Neural crest cell (in vitro differentiated cells): ENCODE measurements around the gene FUT7. TPM values are rescaled to one million over a fixed set of nuclear protein-coding genes. Genes with fewer than 3 reads are reported as not detected.

Experiments
- DNase-seq: peaks from one replicate; pipeline ENCODE4 v3.0.0; 2021; ENCODE audit warnings: low read depth, mixed read lengths, low spot score
- H3K27ac Mint-ChIP-seq: one replicate; pipeline ENCODE4 v1.8.0; 2021; ENCODE audit warnings: mild to moderate bottlenecking, mixed read lengths; ENCODE audit not compliant: unreplicated experiment
- H3K27me3 Mint-ChIP-seq: 2 replicates; pipeline ENCODE4 v1.8.0; 2021; ENCODE audit warnings: low read depth, mild to moderate bottlenecking, mixed read lengths
- H3K36me3 Mint-ChIP-seq: 2 replicates; pipeline ENCODE4 v1.8.0; 2021; ENCODE audit warnings: low read depth, mild to moderate bottlenecking, mixed read lengths
- H3K4me1 Mint-ChIP-seq: 2 replicates; pipeline ENCODE4 v1.8.0; 2021; ENCODE audit warnings: mixed read lengths
- H3K4me3 Mint-ChIP-seq: one replicate; pipeline ENCODE4 v1.8.0; 2021; ENCODE audit warnings: mild to moderate bottlenecking, mixed read lengths
- H3K9me3 Mint-ChIP-seq: 2 replicates; pipeline ENCODE4 v1.8.0; 2021; ENCODE audit warnings: mixed read lengths
- CTCF ChIP-seq: fragments of 200-600 bp; sonication (generic); conservative IDR thresholded peaks from 2 replicates; pipeline ENCODE4 v1.5.0; 2021; ENCODE audit warnings: antibody characterized with exemption, mild to moderate bottlenecking
- total RNA-seq: library from RNA; stranded (reverse); gene quantifications from 2 replicates; pipeline ENCODE4 v1.2.1, GENCODE V29; 2021

The FUT7 gene
- total RNA-seq, 1 donor from 2014 or later, result not detected

DNA sequence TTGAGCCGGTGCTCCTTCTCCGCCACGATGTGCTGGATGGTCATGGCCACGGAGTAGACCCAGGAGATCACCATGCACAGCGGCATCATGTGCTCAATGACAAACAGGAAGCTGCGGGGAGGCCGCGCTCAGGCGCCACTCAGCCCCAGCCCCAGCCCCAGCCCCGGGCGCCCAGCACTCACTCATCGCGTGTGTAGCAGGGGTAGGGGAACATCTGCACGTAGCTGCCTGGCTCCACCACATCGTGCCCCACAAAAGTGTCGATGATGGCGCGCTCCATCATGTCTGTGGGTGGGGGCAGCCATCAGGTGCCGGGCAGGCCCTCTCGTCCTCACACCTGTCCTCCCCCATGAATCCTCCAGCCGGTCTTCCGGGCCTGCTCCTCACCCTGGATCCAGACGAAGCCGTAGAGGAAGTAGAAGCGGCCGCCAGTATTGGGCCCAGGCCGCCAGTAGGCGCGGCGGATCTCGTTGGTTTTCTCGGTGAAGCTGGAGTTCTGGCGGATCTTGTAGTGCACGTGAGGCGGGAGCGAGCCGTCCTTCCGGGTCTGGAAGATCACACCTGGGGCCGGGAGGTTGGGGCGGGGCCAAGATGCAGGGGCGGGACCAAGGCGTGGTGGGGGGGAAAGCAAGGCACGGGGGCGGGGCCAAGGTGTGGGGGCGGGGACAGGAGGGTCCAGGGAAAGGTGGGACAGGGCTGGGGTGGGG, 13.9 kb downstream of the FUT7 start:
- Mint-ChIP-seq H3K4me3 (no peak overlapping the region), H3K27ac (no peak overlapping the region), H3K27me3 (no peaks in the 10 kb centered on the region), H3K4me1 (peaks cover under 1% of the 10 kb centered on the region), H3K36me3 (no peaks in the 10 kb centered on the region), H3K9me3 (no peaks in the 10 kb centered on the region)
- DNase-seq, result no peak
- TF ChIP-seq CTCF, result no peak

DNA sequence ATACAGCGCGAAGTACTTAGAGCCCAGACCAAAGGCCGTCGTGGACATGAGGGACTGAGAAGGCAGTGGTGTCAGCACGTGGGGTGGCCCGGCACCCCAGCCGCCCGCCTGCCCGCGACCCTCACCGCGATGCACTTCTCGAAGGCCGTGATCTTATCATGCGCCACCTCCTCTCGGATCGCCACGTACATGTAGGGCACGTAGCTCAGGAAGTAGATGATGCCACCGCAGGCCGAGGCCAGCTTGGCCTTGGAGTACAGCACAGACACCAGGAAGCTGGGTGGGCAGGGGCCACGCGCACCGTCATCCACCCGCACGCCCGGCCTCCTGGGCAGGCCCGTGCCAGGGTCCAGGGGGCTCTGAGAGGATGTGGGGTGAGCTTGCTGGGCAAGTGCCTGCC, 14.8 kb downstream of the FUT7 start:
- DNase-seq, result no peak
- Mint-ChIP-seq H3K4me3 (no peak overlapping the region), H3K9me3 (no peaks in the 10 kb centered on the region), H3K27ac (no peak overlapping the region), H3K36me3 (no peaks in the 10 kb centered on the region), H3K4me1 (no peaks in the 10 kb centered on the region), H3K27me3 (no peaks in the 10 kb centered on the region)
- TF ChIP-seq CTCF, result no peak

- H3K4me1 Mint-ChIP-seq, result no peaks in the 10 kb centered on the region
- H3K4me3 Mint-ChIP-seq, result no peak overlapping the region
- no peaks in the 10 kb centered on the region for H3K9me3 Mint-ChIP-seq
- no peaks in the 10 kb centered on the region for H3K27me3 Mint-ChIP-seq
- no peaks in the 10 kb centered on the region for H3K36me3 Mint-ChIP-seq
- H3K27ac Mint-ChIP-seq, result no peak overlapping the region
- DNase-seq, result no peak
- TF ChIP-seq CTCF, result no peak
These were observed 15.5 kb downstream of the FUT7 start for GRCh38 chr9:137016436-137016835.

DNA sequence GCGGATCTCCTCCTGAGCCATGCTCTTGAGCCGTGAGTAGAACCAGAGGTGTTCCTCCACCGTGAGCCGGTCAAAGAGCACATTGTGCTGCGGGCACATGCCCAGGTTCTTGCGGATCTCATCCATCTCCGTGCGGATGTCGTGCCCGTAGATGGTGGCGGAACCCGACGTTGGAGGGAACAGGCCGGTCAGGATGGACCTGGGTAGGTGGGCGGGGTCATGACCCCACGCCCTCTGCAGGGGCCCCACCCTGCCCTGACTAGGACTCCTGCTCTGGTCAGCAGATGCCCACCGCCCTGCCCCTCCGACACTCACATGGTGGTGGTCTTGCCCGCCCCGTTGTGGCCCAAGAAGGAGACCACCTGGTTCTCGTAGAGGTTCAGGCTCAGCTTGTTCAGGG, 15.9 kb downstream of the FUT7 start:
- H3K27ac Mint-ChIP-seq, result no peak overlapping the region
- H3K9me3 Mint-ChIP-seq, result no peaks in the 10 kb centered on the region
- no peaks in the 10 kb centered on the region for H3K4me1 Mint-ChIP-seq
- no peaks in the 10 kb centered on the region for H3K36me3 Mint-ChIP-seq
- no peak for TF ChIP-seq CTCF
- no peaks in the 10 kb centered on the region for H3K27me3 Mint-ChIP-seq
- H3K4me3 Mint-ChIP-seq, result no peak overlapping the region
- no peak for DNase-seq

GRCh38 chr9:137015540-137015930, 16.4 kb downstream of the FUT7 start:
- Mint-ChIP-seq H3K27me3 (no peaks in the 10 kb centered on the region), H3K4me1 (no peaks in the 10 kb centered on the region), H3K9me3 (no peaks in the 10 kb centered on the region), H3K4me3 (no peak overlapping the region), H3K36me3 (no peaks in the 10 kb centered on the region), H3K27ac (no peak overlapping the region)
- no peak for DNase-seq
- no peak for TF ChIP-seq CTCF
